CD14-positive monocyte (primary cell): ENCODE data around the gene PDE11A. TPM values are rescaled to one million over a fixed set of nuclear protein-coding genes. Genes with fewer than 3 reads are reported as not detected.

Experiments
- DNase-seq, 3 donors: peaks; one replicate each; pipeline ENCODE4 v3.0.0-alpha.2; 2011 to 2022
- H2AFZ ChIP-seq: 2 replicates; pipeline ENCODE4 v1.6.0; 2012; ENCODE audit warnings: mild to moderate bottlenecking, low read depth, low read length, inconsistent platforms; ENCODE audit not compliant: insufficient read depth, poor library complexity, severe bottlenecking
- H3K27ac ChIP-seq, 2 donors: 1 replicate in 1 of 2; 2 replicates in 1 of 2; pipeline ENCODE4 v1.5.1; 2012 to 2013; ENCODE audit warnings: low read length in 2 of 2, control low read depth in 1 of 2, inconsistent platforms in 1 of 2, low read depth in 1 of 2, mild to moderate bottlenecking in 1 of 2
- H3K27me3 ChIP-seq, 2 donors: one replicate each; pipeline versions ENCODE4 v1.6.0 to v1.6.1; 2011 to 2013; ENCODE audit warnings: low read length in 2 of 2; ENCODE audit not compliant: control insufficient read depth in 2 of 2, insufficient read depth in 2 of 2
- H3K36me3 ChIP-seq, 2 donors: replicated peaks in 1 of 2; 1 replicate in 1 of 2; 2 replicates in 1 of 2; pipeline versions ENCODE4 v1.5.1 to v1.6.1; 2012 to 2013; ENCODE audit warnings: low read length in 2 of 2, control low read depth in 1 of 2, inconsistent platforms in 1 of 2, mild to moderate bottlenecking in 1 of 2; ENCODE audit not compliant: insufficient read depth in 2 of 2, control insufficient read depth in 1 of 2
- H3K4me1 ChIP-seq, 2 donors: 1 replicate in 1 of 2; 2 replicates in 1 of 2; pipeline versions ENCODE4 v1.5.1 to v1.6.1; 2012 to 2013; ENCODE audit warnings: low read length in 2 of 2, control low read depth in 1 of 2, inconsistent platforms in 1 of 2, mild to moderate bottlenecking in 1 of 2, moderate library complexity in 1 of 2; ENCODE audit not compliant: insufficient read depth in 2 of 2, control insufficient read depth in 1 of 2
- H3K4me2 ChIP-seq: replicated peaks from 2 replicates; pipeline ENCODE3; 2012; ENCODE audit warnings: low read length, moderate library complexity, mild to moderate bottlenecking; ENCODE audit not compliant: poor library complexity, severe bottlenecking; ENCODE audit errors: extremely low read depth
- H3K4me3 ChIP-seq, 3 experiments: fragments of 200-600 bp in 1 of 3; sonication (generic) in 1 of 3; replicated peaks in 1 of 3; 1 replicate in 2 of 3; 2 replicates in 1 of 3; pipeline ENCODE4 v1.5.1; 2011 to 2013; ENCODE audit warnings: low read length in 3 of 3, mild to moderate bottlenecking in 3 of 3, control low read depth in 2 of 3, low read depth in 2 of 3, inconsistent platforms in 1 of 3, moderate library complexity in 1 of 3
- H3K79me2 ChIP-seq: 2 replicates; pipeline ENCODE4 v1.6.0; 2012; ENCODE audit warnings: mild to moderate bottlenecking, control low read depth, inconsistent platforms, low read length, moderate library complexity; ENCODE audit not compliant: insufficient read depth
- H3K9ac ChIP-seq: 2 replicates; pipeline ENCODE4 v1.6.0; 2017; ENCODE audit warnings: low read length, mild to moderate bottlenecking; ENCODE audit not compliant: insufficient read depth, poor library complexity, severe bottlenecking
- H3K9me3 ChIP-seq, 2 donors: replicated peaks in 1 of 2; 1 replicate in 1 of 2; 2 replicates in 1 of 2; pipeline versions ENCODE4 v1.5.1 to v1.6.1; 2012 to 2013; ENCODE audit warnings: low read length in 2 of 2, control low read depth in 1 of 2; ENCODE audit not compliant: control insufficient read depth in 1 of 2, insufficient read depth in 1 of 2
- H4K20me1 ChIP-seq: 2 replicates; pipeline ENCODE4 v1.6.0; 2012; ENCODE audit warnings: mild to moderate bottlenecking, low read length, control low read depth, moderate library complexity; ENCODE audit not compliant: insufficient read depth
- H3K27ac Mint-ChIP-seq, 7 donors: one replicate each; pipeline ENCODE4 v1.8.0; 2020; ENCODE audit warnings: mild to moderate bottlenecking in 7 of 7, mixed read lengths in 7 of 7, moderate library complexity in 6 of 7, inconsistent platforms in 2 of 7
- H3K27me3 Mint-ChIP-seq, 3 donors: one replicate each; pipeline ENCODE4 v1.8.0; 2021 to 2022; ENCODE audit warnings: low read depth in 3 of 3, mild to moderate bottlenecking in 3 of 3, mixed read lengths in 3 of 3, moderate library complexity in 3 of 3, inconsistent platforms in 1 of 3
- H3K36me3 Mint-ChIP-seq, 2 donors: one replicate each; pipeline ENCODE4 v1.8.0; 2020; ENCODE audit warnings: mixed read lengths in 2 of 2, inconsistent platforms in 1 of 2, mild to moderate bottlenecking in 1 of 2
- H3K4me1 Mint-ChIP-seq: one replicate; pipeline ENCODE4 v1.8.0; 2020; ENCODE audit warnings: mild to moderate bottlenecking, mixed read lengths
- H3K4me3 Mint-ChIP-seq, 2 donors: one replicate each; pipeline ENCODE4 v1.8.0; 2020; ENCODE audit warnings: mild to moderate bottlenecking in 2 of 2, mixed read lengths in 2 of 2, moderate library complexity in 1 of 2
- H3K9me3 Mint-ChIP-seq, 7 donors: one replicate each; pipeline ENCODE4 v1.8.0; 2020 to 2022; ENCODE audit warnings: mixed read lengths in 7 of 7, mild to moderate bottlenecking in 6 of 7, moderate library complexity in 6 of 7, inconsistent platforms in 2 of 7
- WGBS: methylation state at CpG from one replicate; pipeline ENCODE4 v1.1.5; 2013; ENCODE audit warnings: missing lambda C conversion rate; ENCODE audit not compliant: insufficient coverage; 5-methylcytosine and 5-hydroxymethylcytosine counted together
- intact Hi-C, 2 donors: fragments of 100-400 bp; cut with micrococcal nuclease; formaldehyde crosslinking; loops; one replicate each; pipeline versions ENCODE4 v1.15.0 to v1.15.1; 2023
- polyA plus RNA-seq, 3 donors: library from polyadenylated mRNA; depleted of rRNA in 1 of 3; unstranded in 2 of 3; stranded (reverse) in 1 of 3; fragments of 300-500 nt in 2 of 3; fragments of >200 nt in 1 of 3; fragmentation: Illumina TruSeq in 2 of 3; gene quantifications; 1 replicate in 2 of 3; 2 replicates in 1 of 3; pipeline ENCODE4 v1.2.3, GENCODE V29; 2012 to 2021
- TF ChIP-seq, protein P1 (sequence below): fragments of 200-600 bp; IDR thresholded peaks from one replicate; pipeline ENCODE4 v1.8.0; 2022; ENCODE audit warnings: antibody characterized with exemption, mild to moderate bottlenecking

PDE11A gene
- polyA plus RNA-seq, 3 donors = not detected

GRCh38 chr2:177641331-177641730, 431.2 kb downstream of the PDE11A start:
- DNase-seq = no peak

DNA sequence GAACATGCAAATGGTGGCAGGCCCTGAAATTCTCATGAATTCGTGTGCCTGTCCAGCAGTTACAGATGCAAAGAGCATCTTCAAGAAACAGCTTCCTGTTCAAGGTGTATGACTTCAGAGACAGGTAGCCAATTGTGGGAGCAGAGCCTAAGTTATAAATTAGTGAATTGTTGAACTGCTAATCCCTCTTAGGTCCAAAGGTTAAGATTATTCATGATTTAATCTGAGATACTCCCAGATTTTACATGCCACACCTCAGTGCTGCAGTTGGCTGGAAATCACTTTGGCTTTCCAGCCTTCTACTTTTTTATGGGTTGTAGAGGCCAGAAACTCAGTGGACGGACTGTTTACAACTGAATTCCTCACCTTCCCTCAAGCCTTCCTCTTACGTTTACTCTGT, 432.2 kb downstream of the PDE11A start:
- no peak overlapping the region for H3K4me3 ChIP-seq
- H3K4me1 ChIP-seq = no peaks in the 10 kb centered on the region
- WGBS = 96% methylated on average over 3 of the region's 3 CpGs
- H3K79me2 ChIP-seq = no peaks in the 10 kb centered on the region
- H3K9me3 ChIP-seq = peaks cover 0 to 7% of the 10 kb centered on the region in 2 donors
- H3K9ac ChIP-seq = no peak overlapping the region
- TF ChIP-seq, protein P1, sequence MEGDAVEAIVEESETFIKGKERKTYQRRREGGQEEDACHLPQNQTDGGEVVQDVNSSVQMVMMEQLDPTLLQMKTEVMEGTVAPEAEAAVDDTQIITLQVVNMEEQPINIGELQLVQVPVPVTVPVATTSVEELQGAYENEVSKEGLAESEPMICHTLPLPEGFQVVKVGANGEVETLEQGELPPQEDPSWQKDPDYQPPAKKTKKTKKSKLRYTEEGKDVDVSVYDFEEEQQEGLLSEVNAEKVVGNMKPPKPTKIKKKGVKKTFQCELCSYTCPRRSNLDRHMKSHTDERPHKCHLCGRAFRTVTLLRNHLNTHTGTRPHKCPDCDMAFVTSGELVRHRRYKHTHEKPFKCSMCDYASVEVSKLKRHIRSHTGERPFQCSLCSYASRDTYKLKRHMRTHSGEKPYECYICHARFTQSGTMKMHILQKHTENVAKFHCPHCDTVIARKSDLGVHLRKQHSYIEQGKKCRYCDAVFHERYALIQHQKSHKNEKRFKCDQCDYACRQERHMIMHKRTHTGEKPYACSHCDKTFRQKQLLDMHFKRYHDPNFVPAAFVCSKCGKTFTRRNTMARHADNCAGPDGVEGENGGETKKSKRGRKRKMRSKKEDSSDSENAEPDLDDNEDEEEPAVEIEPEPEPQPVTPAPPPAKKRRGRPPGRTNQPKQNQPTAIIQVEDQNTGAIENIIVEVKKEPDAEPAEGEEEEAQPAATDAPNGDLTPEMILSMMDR = no peak
- H3K4me2 ChIP-seq = no peak overlapping the region
- no peaks in the 10 kb centered on the region for H3K27me3 ChIP-seq
- no peaks in the 10 kb centered on the region for H3K36me3 Mint-ChIP-seq
- H3K27ac Mint-ChIP-seq = no peak overlapping the region
- no peaks in the 10 kb centered on the region for H4K20me1 ChIP-seq
- no peak overlapping the region for H3K27ac ChIP-seq
- H3K9me3 Mint-ChIP-seq = peaks cover 2 to 13% (median 11%) of the 10 kb centered on the region in 7 donors
- H3K4me1 Mint-ChIP-seq = no peaks in the 10 kb centered on the region
- no peak for DNase-seq
- H2AFZ ChIP-seq = no peak overlapping the region
- H3K4me3 Mint-ChIP-seq = no peak overlapping the region
- H3K27me3 Mint-ChIP-seq = peaks cover 0 to 1% (median 0%) of the 10 kb centered on the region in 3 donors
- H3K36me3 ChIP-seq = no peaks in the 10 kb centered on the region
- intact Hi-C loops = no loop called here

More at GRCh38 chr2:177641331-177641730, 431.2 kb downstream of the PDE11A start:
- no CpG with 5 or more reads among the region's 2 CpGs for WGBS
- Histone ChIP-seq H3K36me3 (no peaks in the 10 kb centered on the region), H3K4me3 (no peak overlapping the region), H3K4me1 (no peaks in the 10 kb centered on the region), H3K27me3 (no peaks in the 10 kb centered on the region), H3K9ac (no peak overlapping the region), H3K27ac (no peak overlapping the region), H2AFZ (no peak overlapping the region), H3K79me2 (no peaks in the 10 kb centered on the region), H3K4me2 (no peak overlapping the region), H4K20me1 (no peaks in the 10 kb centered on the region), H3K9me3 (peaks cover 0 to 7% of the 10 kb centered on the region in 2 donors)
- intact Hi-C loops = no loop called here
- peaks cover 0 to 1% (median 0%) of the 10 kb centered on the region in 3 donors for H3K27me3 Mint-ChIP-seq
- no peaks in the 10 kb centered on the region for H3K4me1 Mint-ChIP-seq
- no peak overlapping the region for H3K27ac Mint-ChIP-seq
- no peaks in the 10 kb centered on the region for H3K36me3 Mint-ChIP-seq
- H3K9me3 Mint-ChIP-seq = peaks cover 2 to 13% (median 11%) of the 10 kb centered on the region in 7 donors
- H3K4me3 Mint-ChIP-seq = no peak overlapping the region
- TF ChIP-seq, protein P1 = no peak
